OCI-LY7 (cell line): ENCODE measurements around the gene MAP3K6. TPM values are rescaled to one million over a fixed set of nuclear protein-coding genes. Genes with fewer than 3 reads are reported as not detected.

ENCODE experiments used
- BruUV-seq: library from RNA; stranded (reverse); fragments of 400-500 nt; replicated peaks from 2 replicates; lab custom pipeline; 2021; lab: Mats Ljungman, UMichigan
- CTCF ChIA-PET: fragments of 300-600 bp; sonication (Branson Sonifier 250); formaldehyde crosslinking; loops from one replicate; lab custom pipeline; 2022; ENCODE audit warnings: antibody characterized with exemption; ENCODE audit not compliant: unreplicated experiment; lab: Charles Lee
- POLR2A ChIA-PET: fragments of 300-600 bp; sonication (Branson Sonifier 250); formaldehyde crosslinking; loops from one replicate; lab custom pipeline; 2022; ENCODE audit warnings: antibody characterized with exemption; lab: Charles Lee
- DNase-seq: peaks from one replicate; pipeline ENCODE4 v3.0.0-alpha.2; 2015; ENCODE audit warnings: low spot score
- H2AFZ ChIP-seq: fragments of 200-600 bp; sonication (generic), shearing (Covaris generic); 2 replicates; pipeline ENCODE4 v1.6.1; 2014; ENCODE audit warnings: mild to moderate bottlenecking, antibody characterized with exemption, low read length, moderate library complexity
- H3K27ac ChIP-seq: fragments of 200-600 bp; sonication (generic); 2 replicates; pipeline ENCODE4 v1.5.1; 2014; ENCODE audit warnings: mixed run types, low read depth, mild to moderate bottlenecking, moderate library complexity, low read length, inconsistent platforms; ENCODE audit not compliant: poor library complexity, severe bottlenecking
- H3K36me3 ChIP-seq: fragments of 200-600 bp; sonication (generic); 2 replicates; pipeline ENCODE4 v1.6.1; 2014; ENCODE audit warnings: mild to moderate bottlenecking, antibody characterized with exemption, low read length, moderate library complexity, mixed read lengths; ENCODE audit not compliant: insufficient read depth
- H3K4me1 ChIP-seq: fragments of 200-600 bp; sonication (generic); 2 replicates; pipeline ENCODE4 v1.5.1; 2014; ENCODE audit warnings: mild to moderate bottlenecking, low read length; ENCODE audit not compliant: insufficient read depth, poor library complexity, severe bottlenecking
- H3K4me2 ChIP-seq: fragments of 200-600 bp; sonication (generic); 2 replicates; pipeline ENCODE4 v1.6.1; 2014; ENCODE audit warnings: mild to moderate bottlenecking, low read length
- H3K4me3 ChIP-seq: fragments of 200-600 bp; sonication (generic); 2 replicates; pipeline ENCODE4 v1.5.1; 2014; ENCODE audit warnings: mild to moderate bottlenecking, low read depth, low read length; ENCODE audit not compliant: poor library complexity, severe bottlenecking
- H3K79me2 ChIP-seq: fragments of 200-600 bp; sonication (generic); 2 replicates; pipeline ENCODE4 v1.6.1; 2016; ENCODE audit warnings: low read depth, mild to moderate bottlenecking, low read length, moderate library complexity, mixed read lengths; ENCODE audit not compliant: insufficient read depth
- H3K9me2 ChIP-seq: fragments of 200-600 bp; sonication (generic); 2 replicates; pipeline ENCODE4 v1.6.1; 2016; ENCODE audit warnings: mild to moderate bottlenecking, low read length, mixed read lengths; ENCODE audit not compliant: insufficient read depth
- H3K9me3 ChIP-seq: fragments of 200-600 bp; sonication (generic); 2 replicates; pipeline ENCODE4 v1.6.1; 2014; ENCODE audit warnings: mild to moderate bottlenecking, mixed run types, low read length, mixed read lengths
- H4K20me1 ChIP-seq: fragments of 200-600 bp; sonication (generic); 2 replicates; pipeline ENCODE4 v1.6.1; 2014; ENCODE audit warnings: mild to moderate bottlenecking, antibody characterized with exemption, low read length, moderate library complexity, mixed read lengths; ENCODE audit not compliant: insufficient read depth
- EZH2phosphoT487 ChIP-seq: fragments of 200-600 bp; sonication (generic); IDR thresholded peaks from 2 replicates; pipeline ENCODE4 v1.6.1; 2018; ENCODE audit warnings: low read depth, borderline replicate concordance, mild to moderate bottlenecking, mixed run types, antibody characterized with exemption, low read length, moderate library complexity, mixed read lengths
- intact Hi-C: fragments of 100-400 bp; cut with micrococcal nuclease; formaldehyde crosslinking; loops from one replicate; pipeline ENCODE4 v1.10.0; 2022; ENCODE audit not compliant: unreplicated experiment
- total RNA-seq, 2 experiments: library from RNA; depleted of rRNA in 1 of 2; stranded (reverse); fragments of >200 nt in 1 of 2; shearing (Covaris generic) in 1 of 2; gene quantifications; 2 replicates each; pipeline ENCODE4 v1.2.3, GENCODE V29; 2014 to 2022
- TF ChIP-seq, protein P1 (sequence below): fragments of 200-600 bp; sonication (generic); conservative IDR thresholded peaks from 2 replicates; pipeline ENCODE4 v1.5.1; 2014; ENCODE audit warnings: mild to moderate bottlenecking, antibody characterized with exemption, low read length, moderate library complexity, mixed read lengths

The MAP3K6 gene
- total RNA-seq, 2 experiments from 2014 or later = 5.9 to 8.0 TPM

DNA sequence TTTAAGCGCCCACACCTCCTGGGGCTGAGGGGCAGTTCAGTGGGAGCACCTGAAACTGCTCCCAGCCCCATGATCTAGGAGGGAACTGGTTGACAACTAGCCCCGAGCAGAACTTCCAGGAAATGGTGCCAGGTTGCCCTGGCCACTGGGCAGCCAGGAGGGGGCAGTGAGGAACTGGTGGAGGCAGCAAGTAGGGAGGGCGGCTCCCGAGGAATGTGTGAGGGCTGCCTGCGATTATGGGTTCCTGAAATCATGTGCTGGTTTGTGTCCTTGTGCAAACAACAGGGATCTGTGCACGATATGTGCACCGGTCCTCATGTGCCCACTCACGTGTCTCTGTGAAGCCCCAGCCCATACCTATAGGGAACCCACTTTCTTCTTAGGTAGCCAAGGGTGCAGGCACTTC is 35.6 kb upstream of the MAP3K6 start:
- H3K4me1 ChIP-seq = peaks cover 53% of the 10 kb centered on the region
- no peak overlapping the region for H3K4me3 ChIP-seq
- POLR2A ChIA-PET = interaction anchor here (1.9 kb wide), 1 partner anchor 41 kb away, joined by 6 read pairs; no protein-coding TSS in a partner anchor
- intact Hi-C loops = loop anchor here (2.0 kb wide), 1 partner anchor 154 kb away; no protein-coding TSS in a partner anchor
- H3K79me2 ChIP-seq = no peaks in the 10 kb centered on the region
- peaks cover 5% of the 10 kb centered on the region; the same call in 1 of the 2 replicates for H3K36me3 ChIP-seq
- TF ChIP-seq EZH2phosphoT487 = no peak
- TF ChIP-seq, protein P1, sequence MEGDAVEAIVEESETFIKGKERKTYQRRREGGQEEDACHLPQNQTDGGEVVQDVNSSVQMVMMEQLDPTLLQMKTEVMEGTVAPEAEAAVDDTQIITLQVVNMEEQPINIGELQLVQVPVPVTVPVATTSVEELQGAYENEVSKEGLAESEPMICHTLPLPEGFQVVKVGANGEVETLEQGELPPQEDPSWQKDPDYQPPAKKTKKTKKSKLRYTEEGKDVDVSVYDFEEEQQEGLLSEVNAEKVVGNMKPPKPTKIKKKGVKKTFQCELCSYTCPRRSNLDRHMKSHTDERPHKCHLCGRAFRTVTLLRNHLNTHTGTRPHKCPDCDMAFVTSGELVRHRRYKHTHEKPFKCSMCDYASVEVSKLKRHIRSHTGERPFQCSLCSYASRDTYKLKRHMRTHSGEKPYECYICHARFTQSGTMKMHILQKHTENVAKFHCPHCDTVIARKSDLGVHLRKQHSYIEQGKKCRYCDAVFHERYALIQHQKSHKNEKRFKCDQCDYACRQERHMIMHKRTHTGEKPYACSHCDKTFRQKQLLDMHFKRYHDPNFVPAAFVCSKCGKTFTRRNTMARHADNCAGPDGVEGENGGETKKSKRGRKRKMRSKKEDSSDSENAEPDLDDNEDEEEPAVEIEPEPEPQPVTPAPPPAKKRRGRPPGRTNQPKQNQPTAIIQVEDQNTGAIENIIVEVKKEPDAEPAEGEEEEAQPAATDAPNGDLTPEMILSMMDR = no peak
- no peaks in the 10 kb centered on the region for H4K20me1 ChIP-seq
- peak overlapping the region; percentile 86 for H3K27ac ChIP-seq
- no peak for DNase-seq
- BruUV-seq = no TSS peak
- CTCF ChIA-PET = interaction anchor here (0.6 to 1.4 kb wide), 3 partner anchors 36 to 220 kb away, joined by 3 to 6 read pairs (median 5); no protein-coding TSS in a partner anchor
- H3K9me3 ChIP-seq = no peaks in the 10 kb centered on the region
- no peak overlapping the region for H2AFZ ChIP-seq
- no peaks in the 10 kb centered on the region for H3K9me2 ChIP-seq
- H3K4me2 ChIP-seq = peak overlapping the region; percentile 70

DNA sequence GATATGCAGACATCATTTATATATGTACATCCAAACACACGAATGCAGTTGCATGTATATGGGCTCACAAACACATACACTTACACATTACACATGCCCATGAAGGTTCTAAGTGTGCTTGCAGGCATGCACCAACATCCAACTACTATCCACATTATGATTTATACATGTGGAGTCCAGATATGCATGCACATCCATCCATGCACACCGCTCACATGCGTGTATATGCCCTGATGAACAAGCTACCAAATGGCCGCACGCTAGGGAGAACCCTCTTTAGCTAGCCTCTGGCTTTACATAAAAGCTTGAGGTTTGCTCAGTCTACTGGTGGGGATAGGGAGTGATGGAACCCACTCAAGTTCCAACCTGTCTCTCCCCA is 34.2 kb upstream of the MAP3K6 start:
- ChIA-PET POLR2A (interaction anchor here (0.6 to 0.7 kb wide), 2 partner anchors 85 to 262 kb away, joined by 3 read pairs; no protein-coding TSS in a partner anchor), CTCF (interaction anchor here (0.5 kb wide), 1 partner anchor 203 kb away, joined by 6 read pairs; the partner anchor contains the start of gene AHDC1)
- Histone ChIP-seq H3K4me3 (no peak overlapping the region), H3K9me3 (no peaks in the 10 kb centered on the region), H2AFZ (no peak overlapping the region), H3K9me2 (no peaks in the 10 kb centered on the region), H4K20me1 (no peaks in the 10 kb centered on the region), H3K4me1 (peaks cover 39% of the 10 kb centered on the region), H3K79me2 (no peaks in the 10 kb centered on the region), H3K4me2 (no peak overlapping the region), H3K27ac (no peak overlapping the region), H3K36me3 (no peaks in the 10 kb centered on the region)
- TF ChIP-seq, protein P1 = no peak
- no peak for TF ChIP-seq EZH2phosphoT487
- no TSS peak for BruUV-seq
- no peak for DNase-seq
- intact Hi-C loops = no loop called here
